GM19397 (cell line): ENCODE measurements around the gene KAT8.

Source experiments
- ATAC-seq: cut with Tn5 transposase; IDR thresholded peaks from one replicate; pipeline ENCODE4 v1.9.1; 2021; ENCODE audit warnings: mild to moderate bottlenecking, moderate library complexity; ENCODE audit not compliant: unreplicated experiment

The KAT8 gene

GRCh38 chr16:31106509-31107464 lies 10.7 kb upstream of the KAT8 start:
- ATAC-seq = no peak

GRCh38 chr16:31107465-31107867 lies 10.0 kb upstream of the KAT8 start:
- ATAC-seq = no peak

- peak; percentile 85 for ATAC-seq
Measured at GRCh38 chr16:31108035-31108793, 9.2 kb upstream of the KAT8 start, which contains the start of gene BCKDK. TSS of gene BCKDK (plus strand) at chr16:31108386. CDS start at chr16:31109224, 838 bp downstream.

GRCh38 chr16:31108794-31109558 lies 8.5 kb upstream of the KAT8 start:
- ATAC-seq = peak; percentile 10

GRCh38 chr16:31109622-31110021 lies 7.8 kb upstream of the KAT8 start:
- ATAC-seq = no peak

- no peak for ATAC-seq
Measured at GRCh38 chr16:31110106-31111034, 7.1 kb upstream of the KAT8 start.

- ATAC-seq = no peak
Measured at GRCh38 chr16:31111881-31112466, 5.5 kb upstream of the KAT8 start.

GRCh38 chr16:31112711-31113110 lies 4.8 kb upstream of the KAT8 start:
- no peak for ATAC-seq

GRCh38 chr16:31113121-31114120 lies 4.0 kb upstream of the KAT8 start:
- ATAC-seq = no peak

- ATAC-seq = no peak
Measured at GRCh38 chr16:31114468-31114867, 3.0 kb upstream of the KAT8 start.

GRCh38 chr16:31118223-31119155 lies 1.0 kb downstream of the KAT8 start:
- no peak for ATAC-seq

GRCh38 chr16:31120129-31120528 lies 2.7 kb downstream of the KAT8 start:
- no peak for ATAC-seq

- ATAC-seq = no peak
Measured at GRCh38 chr16:31125844-31126243, 8.4 kb downstream of the KAT8 start.

- ATAC-seq = no peak
Measured at GRCh38 chr16:31127182-31127581, 9.7 kb downstream of the KAT8 start.

GRCh38 chr16:31128711-31129567 lies 11.5 kb downstream of the KAT8 start:
- ATAC-seq = no peak

- no peak for ATAC-seq
Measured at GRCh38 chr16:31129568-31130335, 12.3 kb downstream of the KAT8 start.
